Measurements from ENCODE around the gene STMP1. TPM values are rescaled to one million over a fixed set of nuclear protein-coding genes. Genes with fewer than 3 reads are reported as not detected.

Gene STMP1
- total and polyA plus RNA-seq, 2 of the 8 experiments (the other 6 are each of a cell fraction or from before 2014, with no cell fraction given): 22.7 to 36.7 TPM

DNA sequence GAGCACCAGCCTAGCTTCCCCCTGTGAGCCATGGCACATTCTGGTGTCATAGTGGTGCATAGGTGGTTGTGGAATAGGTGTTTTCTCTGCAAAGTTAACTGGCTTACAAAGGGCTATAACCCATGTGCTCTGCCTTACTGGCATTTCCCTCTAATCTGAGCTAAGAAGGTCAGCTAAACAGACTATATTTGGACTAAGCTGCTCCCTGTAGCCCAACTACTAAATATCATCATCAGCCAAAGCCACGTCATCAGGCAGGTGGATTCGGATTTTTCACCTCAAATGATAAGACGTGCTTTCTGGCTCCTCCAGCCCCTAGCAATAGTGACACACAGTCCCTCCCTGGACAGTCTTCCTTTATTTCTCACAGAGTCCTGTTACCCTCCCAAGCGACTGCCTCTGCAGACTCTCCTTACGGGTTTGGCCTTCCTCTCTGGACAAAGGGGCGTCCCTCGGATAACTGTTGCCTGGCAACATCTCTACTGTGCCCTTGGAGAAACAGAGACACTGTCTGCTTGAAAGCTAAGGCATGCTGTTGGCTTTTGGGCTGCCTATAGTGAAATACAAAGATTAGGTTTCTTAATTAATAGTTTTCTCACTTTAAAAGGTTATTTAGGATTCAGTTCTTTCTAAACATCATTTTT is 56.6 kb downstream of the STMP1 start (continued):
- no peak for TF ChIP-seq SAP30 (IDR thresholded peaks at IDR 0.05; ENCODE audit: insufficient read depth, insufficient replicate concordance, low read length)
- no peak for TF ChIP-seq CTBP2 (IDR thresholded peaks at IDR 0.05; ENCODE audit: borderline replicate concordance, insufficient read depth, insufficient read length, low read length)
- no peak for TF ChIP-seq RAD21 (IDR thresholded peaks at IDR 0.05 in 1 of 2, conservative IDR thresholded peaks at IDR 0.05 in 1 of 2; ENCODE audit: low read depth in 2 of 2, low read length in 2 of 2)
- no peak for TF ChIP-seq NANOG (IDR thresholded peaks at IDR 0.05; ENCODE audit: insufficient read depth, low read depth, low read length, poor library complexity, severe bottlenecking)
- no peak for TF ChIP-seq BRCA1 (IDR thresholded peaks at IDR 0.05; ENCODE audit: low read depth, low read length)

Measured in H1 (cell line).